ENCODE results near the gene FCHO2.

Gene FCHO2

GRCh38 chr5:73118391-73118973 is 162.6 kb downstream of the FCHO2 start:
- no peak for DNase-seq (ENCODE audit: low read depth)
- TF ChIP-seq CTCF (IDR thresholded peaks at IDR 0.05; ENCODE audit: low read depth, low read length, missing control alignments) = no peak

GRCh38 chr5:73119451-73120157 is 163.8 kb downstream of the FCHO2 start:
- H3K4me3 ChIP-seq (ENCODE audit: low read depth, low read length) = peak overlapping the region; percentile 41
- no peak for DNase-seq (ENCODE audit: low read depth)
- in situ Hi-C loops (cut with HindIII; ENCODE audit: low sequenced_read_pairs) = no loop called here
- no peak for TF ChIP-seq CTCF (IDR thresholded peaks at IDR 0.05; ENCODE audit: low read depth, low read length, missing control alignments)

More at GRCh38 chr5:73118391-73118973, 162.6 kb downstream of the FCHO2 start:
- no peak overlapping the region for H3K4me3 ChIP-seq (ENCODE audit: low read depth, low read length)
- in situ Hi-C loops (cut with HindIII; ENCODE audit: low sequenced_read_pairs) = no loop called here

- DNase-seq (ENCODE audit: low read depth) = no peak
- no peak for TF ChIP-seq CTCF (IDR thresholded peaks at IDR 0.05; ENCODE audit: low read depth, low read length, missing control alignments)
- peak within 1 kb of the TSS; percentile 41 for H3K4me3 ChIP-seq (ENCODE audit: low read depth, low read length)
- in situ Hi-C loops (cut with HindIII; ENCODE audit: low sequenced_read_pairs) = no loop called here
Measured at GRCh38 chr5:73120222-73121118, 164.6 kb downstream of the FCHO2 start, which contains the start of gene TMEM171. TMEM171 (plus strand) TSS chr5:73120575; CDS start chr5:73123374, 2,799 bp downstream.

- TF ChIP-seq CTCF (IDR thresholded peaks at IDR 0.05; ENCODE audit: low read depth, low read length, missing control alignments) = no peak
- DNase-seq (ENCODE audit: low read depth) = no peak
- peak overlapping the region; percentile 41 for H3K4me3 ChIP-seq (ENCODE audit: low read depth, low read length)
- in situ Hi-C loops (cut with HindIII; ENCODE audit: low sequenced_read_pairs) = no loop called here
Measured at GRCh38 chr5:73121119-73121463, 165.2 kb downstream of the FCHO2 start.

DNA sequence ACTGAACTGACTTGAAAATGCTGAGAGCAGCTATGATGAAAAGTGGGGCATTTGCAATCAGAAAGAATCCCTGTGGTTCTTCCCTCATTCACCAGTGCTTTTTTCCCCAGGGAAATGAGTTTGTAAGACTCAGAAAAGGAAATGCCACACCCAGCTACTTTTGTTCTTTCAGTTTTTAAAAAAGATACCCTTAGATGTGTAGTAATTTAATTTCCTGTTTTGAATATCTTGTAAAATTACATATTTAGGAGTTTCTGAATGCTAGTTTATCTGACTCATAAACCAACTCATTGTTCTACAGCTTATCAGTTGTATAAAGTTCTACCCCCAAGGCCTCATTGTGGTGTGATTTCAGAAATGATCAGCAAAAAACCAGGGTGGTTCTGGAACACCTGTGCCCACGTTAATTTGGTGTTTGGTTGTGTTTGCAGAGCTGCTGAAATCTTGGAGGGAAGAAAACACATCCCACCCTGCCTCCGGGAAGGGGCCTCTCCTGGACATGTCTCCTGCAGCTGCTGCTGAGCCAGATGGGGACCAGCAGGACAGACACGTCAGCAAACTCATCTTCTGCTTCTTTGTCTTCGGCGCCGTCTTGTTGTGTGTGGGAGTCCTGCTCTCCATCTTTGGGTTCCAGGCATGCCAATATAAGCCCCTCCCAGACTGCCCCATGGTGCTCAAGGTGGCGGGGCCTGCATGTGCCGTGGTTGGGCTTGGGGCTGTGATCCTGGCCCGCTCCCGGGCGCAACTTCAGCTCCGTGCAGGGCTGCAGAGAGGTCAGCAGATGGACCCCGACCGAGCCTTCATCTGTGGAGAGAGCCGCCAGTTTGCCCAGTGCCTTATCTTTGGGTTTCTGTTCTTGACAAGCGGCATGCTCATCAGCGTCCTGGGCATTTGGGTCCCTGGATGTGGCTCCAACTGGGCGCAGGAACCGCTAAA is 167.3 kb downstream of the FCHO2 start:
- H3K4me3 ChIP-seq (ENCODE audit: low read depth, low read length) = no peak overlapping the region
- no peak for DNase-seq (ENCODE audit: low read depth)
- in situ Hi-C loops (cut with HindIII; ENCODE audit: low sequenced_read_pairs) = no loop called here
- TF ChIP-seq CTCF (IDR thresholded peaks at IDR 0.05; ENCODE audit: low read depth, low read length, missing control alignments) = no peak

Data from astrocyte of the cerebellum (primary cell).